ENCODE data around the gene PLXNB1. TPM values are rescaled to one million over a fixed set of nuclear protein-coding genes. Genes with fewer than 3 reads are reported as not detected.
A peak's percentile ranks its signal among the peaks of the same experiment; 100 is the strongest.

PLXNB1 gene
- total and polyA plus RNA-seq, 10 of the 15 experiments (the other 5 are each of a cell fraction or from before 2014, with no cell fraction given), result 0.18 to 15.1 (median 5.3) TPM

GRCh38 chr3:48409291-48410201, 20.3 kb downstream of the PLXNB1 start (continued):
- no peak for TF ChIP-seq ATF7 (IDR thresholded peaks at IDR 0.05; ENCODE audit: low read depth)

GRCh38 chr3:48408823-48409281, 21.0 kb downstream of the PLXNB1 start:
- Histone ChIP-seq H3K27ac (ENCODE audit: control insufficient read depth, insufficient read depth) (no peak overlapping the region), H3K27me3 (replicated peaks in 1 of 2; ENCODE audit: control insufficient read depth in 2 of 2, insufficient read depth in 2 of 2, low read length in 1 of 2) (no peaks in the 10 kb centered on the region), H3K4me1 (ENCODE audit: control insufficient read depth, insufficient read depth, low read length) (no peaks in the 10 kb centered on the region), H2AFZ (ENCODE audit: control insufficient read depth, low read depth, low read length) (no peak overlapping the region), H3K9ac (ENCODE audit: control insufficient read depth, insufficient read depth, low read length) (no peak overlapping the region), H3K36me3 (ENCODE audit: control insufficient read depth in 2 of 2, insufficient read depth in 2 of 2, low read length in 1 of 2) (no peaks in the 10 kb centered on the region), H3K9me3 (replicated peaks; ENCODE audit: control insufficient read depth, insufficient read depth, low read length) (no peaks in the 10 kb centered on the region), H3K79me2 (ENCODE audit: control insufficient read depth, insufficient read depth, low read length) (no peaks in the 10 kb centered on the region), H3K4me3 (no peak overlapping the region), H4K20me1 (ENCODE audit: control insufficient read depth, insufficient read depth) (no peaks in the 10 kb centered on the region), H3K4me2 (ENCODE audit: control insufficient read depth, insufficient read depth) (no peak overlapping the region)
- DNase-seq (ENCODE audit: low read depth, low spot score), result no peak
- intact Hi-C loops (cut with micrococcal nuclease; ENCODE audit: unreplicated experiment), result no loop called here
- in situ Hi-C loops (cut with MboI), result no loop called here
- RAD21 ChIA-PET (ENCODE audit: unreplicated experiment), result no interaction called here
- ATAC-seq, result no peak
- POLR2A ChIA-PET, result no interaction called here
- BruUV-seq (replicated peaks), result no TSS peak
- TF ChIP-seq SUPT20H (IDR thresholded peaks at IDR 0.05; ENCODE audit: borderline replicate concordance, control insufficient read depth, low read depth, low read length) (no peak), CTCF (IDR thresholded peaks at IDR 0.05 in 2 of 3, conservative IDR thresholded peaks at IDR 0.05 in 1 of 3; ENCODE audit: control insufficient read depth in 2 of 3, extremely low read depth in 1 of 3, insufficient read depth in 1 of 3, low read depth in 3 of 3, low read length in 3 of 3) (peak; percentile 7 to 20 (median 9); a peak in 3 of 6 replicates)
- 14% methylated on average over 4 of the region's 4 CpGs for WGBS (ENCODE audit: insufficient coverage, insufficient replicate concordance, low lambda C conversion rate, missing lambda C conversion rate)
- FAIRE-seq, result no peak
- SMC1A ChIA-PET (ENCODE audit: uncharacterized antibody, unreplicated experiment), result interaction anchor here (0.7 to 2.4 kb wide), 3 partner anchors 9 to 134 kb away, joined by 3 to 15 read pairs (median 5); no protein-coding TSS in a partner anchor
- CTCF ChIA-PET, result interaction anchor here (1.1 to 22.0 kb wide), 4 partner anchors 8 to 215 kb away, joined by 3 to 757 read pairs (median 4); partner anchors contain the start of genes CCDC51 and TMA7
